NOMO-1 (cell line): ENCODE results near the gene SHC3.
A peak's percentile ranks its signal among the peaks of the same experiment; 100 is the strongest.

Source experiments
- DNase-seq, 2 experiments: peaks; one replicate each; lab custom pipeline; 2025; ENCODE audit not compliant: unreplicated experiment in 2 of 2; lab: John Stamatoyannopoulos, UW

Gene SHC3

GRCh38 chr9:89008055-89008743 lies 170.4 kb downstream of the SHC3 start:
- no peak for DNase-seq

- no peak for DNase-seq
Measured at GRCh38 chr9:89006996-89007967, 171.3 kb downstream of the SHC3 start.

GRCh38 chr9:89006267-89006666 lies 172.4 kb downstream of the SHC3 start:
- DNase-seq: no peak

GRCh38 chr9:89005323-89005722 lies 173.3 kb downstream of the SHC3 start:
- no peak for DNase-seq

GRCh38 chr9:89002987-89003386 lies 175.6 kb downstream of the SHC3 start:
- no peak for DNase-seq

GRCh38 chr9:89001917-89002540 lies 176.6 kb downstream of the SHC3 start:
- DNase-seq: no peak

GRCh38 chr9:89000973-89001916 lies 177.4 kb downstream of the SHC3 start:
- peak in 1 of 2 experiments; percentile 20 for DNase-seq

- no peak for DNase-seq
Measured at GRCh38 chr9:89000371-89000781, 178.2 kb downstream of the SHC3 start.

GRCh38 chr9:88998911-88999310 lies 179.7 kb downstream of the SHC3 start:
- no peak for DNase-seq

- DNase-seq: no peak
Measured at GRCh38 chr9:88998503-88998902, 180.1 kb downstream of the SHC3 start.

- no peak for DNase-seq
Measured at GRCh38 chr9:88997646-88998045, 181.0 kb downstream of the SHC3 start.

- no peak for DNase-seq
Measured at GRCh38 chr9:88996921-88997235, 181.7 kb downstream of the SHC3 start.

GRCh38 chr9:88996046-88996920 lies 182.3 kb downstream of the SHC3 start:
- DNase-seq: no peak

GRCh38 chr9:88995627-88996026 lies 183.0 kb downstream of the SHC3 start:
- no peak for DNase-seq

- no peak for DNase-seq
Measured at GRCh38 chr9:88995200-88995577, 183.4 kb downstream of the SHC3 start.

- no peak for DNase-seq
Measured at GRCh38 chr9:88994469-88995199, 184.0 kb downstream of the SHC3 start.

GRCh38 chr9:88993871-88994460 lies 184.7 kb downstream of the SHC3 start:
- DNase-seq: no peak

- DNase-seq: no peak
Measured at GRCh38 chr9:88993327-88993726, 185.3 kb downstream of the SHC3 start.

GRCh38 chr9:88992556-88992955 lies 186.1 kb downstream of the SHC3 start:
- no peak for DNase-seq
